Rectal smooth muscle tissue (tissue), 1 donor: ENCODE data around the gene MLF1.

ENCODE experiments used
- H3K27ac ChIP-seq: one replicate; pipeline ENCODE4 v1.7.0; 2013; ENCODE audit warnings: low read depth, low read length, inconsistent platforms
- H3K27me3 ChIP-seq: one replicate; pipeline ENCODE4 v1.7.0; 2013; ENCODE audit warnings: low read length; ENCODE audit not compliant: control insufficient read depth, insufficient read depth
- H3K36me3 ChIP-seq: one replicate; pipeline ENCODE4 v1.7.0; 2013; ENCODE audit warnings: low read length; ENCODE audit not compliant: control insufficient read depth, insufficient read depth
- H3K4me1 ChIP-seq: one replicate; pipeline ENCODE4 v1.7.0; 2013; ENCODE audit warnings: low read length; ENCODE audit not compliant: control insufficient read depth, insufficient read depth
- H3K4me3 ChIP-seq: one replicate; pipeline ENCODE4 v1.7.0; 2013; ENCODE audit warnings: low read length
- H3K9ac ChIP-seq: one replicate; pipeline ENCODE4 v1.7.0; 2013; ENCODE audit warnings: low read length

Gene MLF1

GRCh38 chr3:158560979-158561378, 10.0 kb upstream of the MLF1 start:
- Histone ChIP-seq H3K4me1 (no peaks in the 10 kb centered on the region), H3K27me3 (no peaks in the 10 kb centered on the region), H3K36me3 (no peaks in the 10 kb centered on the region), H3K27ac (no peak overlapping the region), H3K9ac (no peak overlapping the region), H3K4me3 (no peak overlapping the region)

GRCh38 chr3:158562674-158563073, 8.3 kb upstream of the MLF1 start:
- Histone ChIP-seq H3K27ac (no peak overlapping the region), H3K4me3 (no peak overlapping the region), H3K27me3 (no peaks in the 10 kb centered on the region), H3K36me3 (no peaks in the 10 kb centered on the region), H3K4me1 (no peaks in the 10 kb centered on the region), H3K9ac (no peak overlapping the region)

- H3K36me3 ChIP-seq: no peaks in the 10 kb centered on the region
- H3K27me3 ChIP-seq: no peaks in the 10 kb centered on the region
- H3K4me1 ChIP-seq: no peaks in the 10 kb centered on the region
- H3K9ac ChIP-seq: no peak overlapping the region
- H3K4me3 ChIP-seq: no peak overlapping the region
- H3K27ac ChIP-seq: no peak overlapping the region
These were observed 7.9 kb upstream of the MLF1 start for GRCh38 chr3:158563076-158563475.

- no peak overlapping the region for H3K27ac ChIP-seq
- no peaks in the 10 kb centered on the region for H3K36me3 ChIP-seq
- no peak overlapping the region for H3K4me3 ChIP-seq
- no peaks in the 10 kb centered on the region for H3K4me1 ChIP-seq
- H3K27me3 ChIP-seq: no peaks in the 10 kb centered on the region
- no peak overlapping the region for H3K9ac ChIP-seq
These were observed 5.9 kb upstream of the MLF1 start for GRCh38 chr3:158565076-158565475.

- no peak overlapping the region for H3K9ac ChIP-seq
- no peak overlapping the region for H3K27ac ChIP-seq
- no peaks in the 10 kb centered on the region for H3K27me3 ChIP-seq
These were observed 2.2 kb upstream of the MLF1 start for GRCh38 chr3:158568784-158569183.

DNA sequence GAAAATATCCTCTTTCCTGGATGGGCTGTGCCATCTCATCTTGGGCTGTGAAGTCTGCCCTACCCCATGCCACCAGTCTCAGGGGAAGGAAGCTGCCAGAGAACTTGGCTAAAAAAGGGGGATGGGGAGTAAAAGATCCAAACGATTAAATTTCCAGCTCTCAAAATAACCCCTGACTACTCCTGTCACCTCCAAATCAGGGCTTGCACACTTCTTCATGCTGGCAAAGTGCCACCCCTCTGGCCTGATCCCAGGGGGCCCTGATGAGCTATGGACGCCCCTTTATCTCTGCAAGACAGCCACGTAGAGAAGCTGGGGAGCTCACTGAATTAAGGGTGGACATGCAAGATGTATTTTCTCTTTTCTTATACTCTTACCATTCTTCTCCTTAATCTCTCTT, 1.2 kb upstream of the MLF1 start:
- H3K27ac ChIP-seq: no peak overlapping the region
- H3K4me3 ChIP-seq: no peak overlapping the region
- H3K27me3 ChIP-seq: no peaks in the 10 kb centered on the region
- no peak overlapping the region for H3K9ac ChIP-seq
- no peaks in the 10 kb centered on the region for H3K4me1 ChIP-seq
- H3K36me3 ChIP-seq: no peaks in the 10 kb centered on the region

More at GRCh38 chr3:158568784-158569183, 2.2 kb upstream of the MLF1 start:
- Histone ChIP-seq H3K4me1 (no peaks in the 10 kb centered on the region), H3K36me3 (no peaks in the 10 kb centered on the region), H3K4me3 (no peak overlapping the region)

- no peaks in the 10 kb centered on the region for H3K27me3 ChIP-seq
- H3K27ac ChIP-seq: no peak overlapping the region
- no peaks in the 10 kb centered on the region for H3K36me3 ChIP-seq
- H3K4me3 ChIP-seq: no peak overlapping the region
- H3K9ac ChIP-seq: no peak overlapping the region
- H3K4me1 ChIP-seq: no peaks in the 10 kb centered on the region
These were observed 1.2 kb downstream of the MLF1 start for GRCh38 chr3:158571969-158572765.

- Histone ChIP-seq H3K27ac (no peak overlapping the region), H3K36me3 (no peaks in the 10 kb centered on the region), H3K27me3 (no peaks in the 10 kb centered on the region), H3K4me1 (no peaks in the 10 kb centered on the region), H3K4me3 (no peak overlapping the region), H3K9ac (no peak overlapping the region)
These were observed 1.7 kb downstream of the MLF1 start for GRCh38 chr3:158572766-158573060.

DNA sequence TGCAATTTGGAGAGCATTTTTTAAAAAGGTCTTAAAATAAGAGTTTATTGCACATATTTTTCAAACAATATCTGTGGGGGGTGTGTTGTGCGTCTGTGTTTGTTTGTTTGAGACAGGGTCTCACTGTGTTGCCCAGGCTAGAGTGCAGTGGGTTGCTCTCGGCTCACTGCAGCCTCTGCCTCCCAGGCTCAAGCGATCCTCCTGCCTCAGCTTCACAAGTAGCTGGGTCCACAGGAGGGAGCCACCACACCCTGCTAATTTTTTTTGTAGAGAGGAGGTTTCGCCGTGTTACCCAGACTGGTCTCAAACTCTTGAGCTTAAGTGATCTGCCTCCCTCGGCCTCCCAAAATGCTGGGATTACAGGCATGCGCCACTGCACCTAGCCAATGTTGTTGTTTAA, 2.7 kb downstream of the MLF1 start:
- H3K4me1 ChIP-seq: no peaks in the 10 kb centered on the region
- no peak overlapping the region for H3K9ac ChIP-seq
- H3K27ac ChIP-seq: no peak overlapping the region
- H3K4me3 ChIP-seq: no peak overlapping the region
- H3K36me3 ChIP-seq: no peaks in the 10 kb centered on the region
- H3K27me3 ChIP-seq: no peaks in the 10 kb centered on the region

DNA sequence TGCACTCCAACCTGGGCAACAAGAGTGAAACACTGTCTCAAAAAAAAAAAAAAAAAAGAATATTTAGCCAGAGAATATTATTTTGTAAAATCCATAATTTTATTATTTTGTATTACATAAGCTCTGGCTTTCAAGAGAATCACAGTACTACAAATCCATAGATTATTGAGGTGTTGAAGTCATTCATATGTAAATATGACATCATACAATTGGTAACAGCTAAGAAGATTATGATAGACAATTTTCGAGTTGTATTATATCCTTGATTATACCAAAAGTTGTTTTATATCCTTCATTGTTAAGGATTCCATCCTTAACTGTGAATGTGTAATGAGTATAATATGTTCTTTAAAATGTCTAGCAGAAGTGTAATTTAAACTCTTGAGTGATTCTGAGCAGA, 3.7 kb downstream of the MLF1 start:
- no peaks in the 10 kb centered on the region for H3K36me3 ChIP-seq
- H3K4me3 ChIP-seq: no peak overlapping the region
- H3K9ac ChIP-seq: no peak overlapping the region
- no peaks in the 10 kb centered on the region for H3K4me1 ChIP-seq
- no peaks in the 10 kb centered on the region for H3K27me3 ChIP-seq
- no peak overlapping the region for H3K27ac ChIP-seq

DNA sequence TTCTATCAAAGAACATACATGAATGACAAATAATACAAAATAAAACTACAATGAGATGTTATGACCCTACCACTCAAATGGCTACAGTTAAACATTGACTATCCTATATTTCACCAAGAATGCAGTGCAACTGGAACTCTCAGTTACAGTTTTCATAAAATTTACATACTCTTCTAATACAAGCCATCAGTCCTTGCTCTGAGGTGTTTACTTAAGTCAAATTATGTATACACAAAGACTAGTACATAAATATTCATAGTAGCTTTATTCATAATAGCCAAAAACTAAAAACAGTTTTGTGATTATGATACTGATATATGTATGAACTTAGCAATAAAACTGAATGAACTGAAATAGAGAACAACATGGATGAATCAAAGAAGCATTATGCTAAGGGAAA, 19.2 kb downstream of the MLF1 start:
- Histone ChIP-seq H3K4me1 (no peaks in the 10 kb centered on the region), H3K9ac (no peak overlapping the region), H3K36me3 (no peaks in the 10 kb centered on the region), H3K27ac (no peak overlapping the region), H3K4me3 (no peak overlapping the region), H3K27me3 (no peaks in the 10 kb centered on the region)

DNA sequence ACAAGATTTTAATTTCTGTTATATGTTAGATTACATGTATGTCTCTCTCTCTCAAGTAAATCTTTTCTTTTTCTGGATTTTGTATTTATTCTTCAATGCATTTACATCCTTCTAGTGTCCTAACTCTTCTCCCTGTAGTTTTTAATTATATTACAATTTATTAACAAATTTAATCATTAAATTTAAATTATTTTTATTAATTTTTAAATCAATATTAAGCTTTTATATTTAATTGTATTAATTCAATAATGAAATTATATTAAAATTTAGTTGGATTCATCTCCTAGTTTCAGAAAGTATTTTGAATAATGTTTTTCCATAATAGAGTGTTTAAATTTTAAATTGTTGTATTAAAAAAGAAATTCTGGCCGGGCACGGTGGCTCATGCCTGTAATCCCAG, 29.8 kb downstream of the MLF1 start:
- H3K27ac ChIP-seq: no peak overlapping the region

GRCh38 chr3:158602227-158602626, 31.2 kb downstream of the MLF1 start:
- no peaks in the 10 kb centered on the region for H3K4me1 ChIP-seq
- H3K9ac ChIP-seq: no peak overlapping the region
- H3K27ac ChIP-seq: no peak overlapping the region
- H3K36me3 ChIP-seq: peaks cover 3% of the 10 kb centered on the region
- no peak overlapping the region for H3K4me3 ChIP-seq
- no peaks in the 10 kb centered on the region for H3K27me3 ChIP-seq

More for the DNA sequence above, 29.8 kb downstream of the MLF1 start:
- Histone ChIP-seq H3K36me3 (peaks cover 3% of the 10 kb centered on the region), H3K4me1 (no peaks in the 10 kb centered on the region), H3K27me3 (no peaks in the 10 kb centered on the region), H3K9ac (no peak overlapping the region), H3K4me3 (no peak overlapping the region)
